ENCODE data around the gene GPR63.
"Not testable (repeated sequence)": the region's sequence is repeated elsewhere in the genome, so short reads cannot be mapped to it uniquely, and the experiment has no call there.

Gene GPR63, protein sequence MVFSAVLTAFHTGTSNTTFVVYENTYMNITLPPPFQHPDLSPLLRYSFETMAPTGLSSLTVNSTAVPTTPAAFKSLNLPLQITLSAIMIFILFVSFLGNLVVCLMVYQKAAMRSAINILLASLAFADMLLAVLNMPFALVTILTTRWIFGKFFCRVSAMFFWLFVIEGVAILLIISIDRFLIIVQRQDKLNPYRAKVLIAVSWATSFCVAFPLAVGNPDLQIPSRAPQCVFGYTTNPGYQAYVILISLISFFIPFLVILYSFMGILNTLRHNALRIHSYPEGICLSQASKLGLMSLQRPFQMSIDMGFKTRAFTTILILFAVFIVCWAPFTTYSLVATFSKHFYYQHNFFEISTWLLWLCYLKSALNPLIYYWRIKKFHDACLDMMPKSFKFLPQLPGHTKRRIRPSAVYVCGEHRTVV

DNA sequence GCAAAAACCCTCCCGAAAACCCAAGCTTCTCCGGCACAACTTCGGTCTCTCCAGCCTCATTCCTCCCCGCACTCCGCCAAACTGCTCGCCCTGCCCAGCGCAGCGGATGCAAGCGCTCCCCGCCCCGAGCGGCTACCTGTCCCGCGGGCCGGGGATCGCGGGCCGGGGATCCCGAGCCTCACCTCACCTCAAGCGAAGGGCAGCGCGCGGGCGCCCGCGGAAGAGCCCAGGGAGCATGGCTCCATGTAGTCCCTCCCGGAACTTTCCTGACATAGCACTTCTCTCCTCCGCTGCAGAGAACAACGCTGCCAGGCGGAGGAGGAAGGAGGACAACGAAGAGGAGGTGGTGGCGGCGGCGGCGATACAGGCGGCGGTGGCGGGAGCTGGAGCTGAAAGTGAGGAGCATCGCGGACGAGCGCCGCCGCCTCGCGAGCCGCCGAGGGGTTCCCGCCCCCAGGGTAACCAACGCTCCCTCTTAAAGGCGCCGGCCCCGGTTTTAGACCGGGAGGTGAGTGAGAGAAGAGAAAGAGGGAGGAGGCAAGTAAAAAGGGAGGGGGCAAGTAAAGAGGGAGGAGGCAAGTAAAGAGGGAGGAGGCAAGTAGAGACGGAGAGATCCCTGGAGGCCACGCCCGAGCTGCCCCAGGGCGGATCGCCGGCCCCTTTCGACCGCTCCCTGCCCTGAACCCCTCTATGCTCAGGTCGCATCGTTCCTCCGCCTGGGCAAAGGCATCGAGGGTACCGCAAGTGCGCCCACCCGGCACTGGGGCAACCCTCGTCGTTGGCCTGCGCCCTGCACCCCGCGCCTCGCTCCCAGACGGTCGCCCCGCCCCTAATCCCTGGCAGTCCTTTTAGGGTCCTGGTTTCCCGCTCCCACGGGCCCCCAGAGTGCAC lies at the start of gene GPR63:
Gene GPR63, minus strand, starts transcription at position 397 of the 891 bp plus-strand sequence. CDS start 37,746 bp downstream, outside the sequence.
- DNase-seq = peak; percentile 56

DNA sequence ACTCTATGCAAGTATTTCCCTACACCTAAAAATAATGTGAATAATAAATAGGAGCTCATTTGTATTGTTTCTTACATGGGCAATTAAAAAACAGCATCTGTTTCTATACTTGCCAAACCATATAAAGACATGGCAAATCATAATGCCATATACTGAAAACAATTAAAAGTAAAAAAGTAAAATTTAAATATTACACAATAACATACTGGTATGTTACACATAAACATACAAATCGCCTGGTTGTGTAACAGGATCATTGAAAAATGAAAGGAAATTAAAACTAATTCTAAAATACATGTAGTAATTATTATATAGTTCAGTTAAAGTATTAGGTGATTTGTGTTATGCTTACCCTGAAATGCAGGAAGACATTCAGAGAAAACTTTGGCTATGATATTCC lies 49.2 kb upstream of the GPR63 start:
- DNase-seq = no peak

DNA sequence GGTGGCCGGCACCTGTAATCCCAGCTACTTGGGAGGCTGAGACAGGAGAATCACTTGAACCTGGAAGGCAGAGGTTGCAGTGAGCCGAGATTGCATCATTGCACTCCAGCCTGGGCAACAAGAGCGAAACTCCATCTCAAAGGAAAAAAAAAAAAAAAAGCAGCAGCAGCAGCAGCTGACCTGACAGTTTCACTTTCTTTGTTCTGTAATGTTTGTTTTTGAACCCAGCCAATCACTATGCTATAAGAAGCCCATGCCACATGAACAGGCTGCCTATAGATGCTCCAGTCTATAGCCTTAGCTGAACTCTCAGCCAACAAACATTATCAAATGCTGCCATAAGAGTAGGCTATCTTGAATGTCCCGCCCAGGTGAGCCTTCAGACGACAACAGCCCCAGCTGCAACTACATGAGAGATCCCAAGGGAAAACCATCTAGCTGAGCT lies 47.9 kb upstream of the GPR63 start:
- DNase-seq = not testable (repeated sequence)

DNA sequence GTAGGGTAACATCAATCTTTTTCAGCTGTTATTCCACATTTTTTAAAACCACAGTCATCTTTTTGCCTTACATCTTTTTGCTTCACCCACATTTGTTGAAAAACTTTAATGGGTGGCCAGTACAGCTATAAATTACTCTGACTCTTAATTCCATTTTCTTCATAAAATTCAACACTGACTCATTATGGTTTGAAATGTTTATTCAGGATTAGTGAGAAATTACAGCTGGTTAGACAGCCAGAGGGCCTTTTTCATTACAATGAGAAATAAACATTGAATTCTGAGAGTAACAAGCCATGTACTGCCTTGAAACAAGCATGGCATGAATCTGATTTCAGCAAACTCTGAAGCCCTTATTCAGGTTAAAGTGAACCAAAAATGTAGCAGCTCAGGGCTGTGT lies 40.9 kb upstream of the GPR63 start:
- DNase-seq = no peak

DNA sequence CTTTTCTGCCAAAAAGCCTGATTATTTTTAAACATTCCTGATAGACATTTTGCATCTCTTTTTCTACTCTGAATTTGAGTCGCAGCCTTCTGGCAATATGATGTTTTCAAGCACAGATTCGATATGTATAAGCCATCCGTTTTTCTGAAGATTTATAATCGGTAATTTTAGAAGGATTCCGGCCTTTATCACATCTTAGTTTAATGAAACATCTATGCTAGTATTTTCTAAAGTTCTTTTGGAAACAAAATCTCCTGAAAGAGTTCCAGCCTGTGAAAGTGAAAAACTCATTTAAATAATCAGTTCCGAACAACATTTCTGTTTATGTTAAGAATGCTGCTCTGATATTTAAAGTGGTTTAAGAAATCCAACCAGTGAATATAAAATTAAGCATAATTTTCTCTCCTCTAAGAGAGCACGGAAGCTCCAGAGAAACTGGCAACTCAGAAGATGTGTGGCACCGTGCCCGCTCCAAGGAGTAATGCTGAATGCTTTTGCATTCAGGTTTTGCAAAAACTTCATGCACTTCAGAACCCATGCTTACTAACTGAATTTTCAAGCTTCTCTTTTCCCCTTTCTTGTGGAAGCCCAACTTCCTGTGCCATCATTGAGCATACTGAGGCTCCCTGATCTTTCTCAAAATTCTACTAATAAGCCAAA lies 39.7 kb upstream of the GPR63 start:
- no peak for DNase-seq

DNA sequence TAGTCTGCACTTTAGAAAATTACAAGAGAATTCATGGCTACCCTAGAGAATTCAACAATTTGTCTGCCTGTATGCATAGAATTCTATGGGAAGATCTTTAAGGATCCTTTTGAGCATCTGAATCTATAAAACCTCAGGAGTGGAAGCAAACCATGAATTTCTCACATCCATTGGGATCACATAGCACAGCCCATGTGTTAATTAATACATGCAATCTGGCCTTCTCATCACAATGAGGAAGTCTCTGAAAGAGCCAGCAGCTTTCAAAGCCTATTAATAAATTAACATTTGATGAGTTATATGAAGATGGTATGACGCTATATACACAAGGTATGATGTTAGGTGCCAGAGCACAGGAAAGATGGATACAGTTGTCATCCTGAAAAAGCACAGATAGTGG lies 35.7 kb upstream of the GPR63 start:
- no peak for DNase-seq

DNA sequence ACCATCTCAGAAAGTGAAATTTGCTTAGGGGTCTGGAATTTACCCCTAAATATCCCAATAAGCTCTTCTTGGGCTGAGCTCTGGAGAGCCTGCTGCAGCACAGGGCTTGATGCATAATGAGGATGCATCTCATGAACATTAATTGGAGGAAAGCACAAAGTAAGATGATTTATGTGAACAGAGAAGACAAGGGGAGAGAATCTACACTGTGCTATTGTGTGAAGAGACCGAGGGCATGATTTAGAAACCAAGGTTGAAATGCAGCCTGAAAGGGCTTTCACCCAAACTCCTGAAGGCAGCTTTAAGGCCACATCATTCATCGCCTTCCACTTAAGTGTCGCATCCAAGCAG lies 27.8 kb upstream of the GPR63 start:
- DNase-seq = no peak

DNA sequence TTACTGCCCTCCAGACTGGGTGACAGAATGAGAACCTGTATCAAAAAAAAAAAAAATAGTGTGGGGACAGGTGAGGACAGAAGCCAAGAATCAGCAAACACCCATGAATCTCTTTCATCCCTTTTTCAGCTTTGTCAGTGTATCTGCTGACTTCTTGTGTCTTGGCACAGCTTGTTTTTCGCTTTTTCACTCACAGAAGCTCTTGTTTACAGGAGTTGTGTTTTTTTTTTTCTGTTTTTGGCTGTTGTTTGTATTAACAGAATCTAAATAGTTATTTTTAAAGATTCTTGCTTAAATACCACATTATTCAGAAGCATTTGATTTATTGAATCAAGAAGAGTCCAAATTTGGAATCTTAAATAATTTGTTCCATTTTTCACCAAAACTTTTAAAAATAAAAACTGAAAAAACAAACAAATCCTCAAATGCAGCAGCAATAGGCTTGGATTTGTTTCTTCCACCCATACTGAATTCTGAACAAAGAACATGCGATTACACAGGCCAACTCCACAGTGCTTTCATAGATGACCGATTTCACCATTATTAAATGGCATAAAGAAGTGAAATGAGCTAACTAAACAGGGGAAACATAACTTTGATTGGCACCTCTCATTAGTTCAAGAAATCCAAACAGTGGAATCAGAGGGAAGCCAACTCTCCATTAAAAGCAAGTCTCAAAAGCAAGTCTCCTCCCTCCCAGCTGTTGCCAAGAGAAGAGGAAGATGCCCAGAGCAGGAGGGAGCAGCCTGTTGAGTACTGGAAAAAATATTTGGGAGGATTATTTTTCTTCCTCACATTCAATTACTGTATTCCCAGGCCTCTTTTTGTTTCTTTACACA lies 27.2 kb upstream of the GPR63 start:
- no peak for DNase-seq

DNA sequence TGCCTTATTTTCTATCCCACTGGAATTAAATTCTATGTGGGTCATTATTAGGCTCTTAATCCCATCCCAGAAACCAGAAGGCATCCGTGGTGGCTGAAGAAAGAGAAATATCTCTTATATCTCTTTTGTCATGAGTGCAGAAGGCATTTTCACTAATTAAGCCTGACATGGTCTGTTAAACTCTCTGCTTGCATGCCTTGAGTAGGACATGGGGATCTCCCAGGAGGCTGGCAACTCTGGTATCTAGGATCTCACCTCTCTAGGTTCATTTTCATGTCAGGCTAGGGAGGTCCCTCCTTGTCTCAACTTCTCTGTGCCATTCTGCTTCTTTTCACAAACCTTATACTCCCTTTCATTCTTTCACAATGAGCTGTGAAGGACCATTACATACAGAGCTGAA lies 25.3 kb upstream of the GPR63 start:
- no peak for DNase-seq

DNA sequence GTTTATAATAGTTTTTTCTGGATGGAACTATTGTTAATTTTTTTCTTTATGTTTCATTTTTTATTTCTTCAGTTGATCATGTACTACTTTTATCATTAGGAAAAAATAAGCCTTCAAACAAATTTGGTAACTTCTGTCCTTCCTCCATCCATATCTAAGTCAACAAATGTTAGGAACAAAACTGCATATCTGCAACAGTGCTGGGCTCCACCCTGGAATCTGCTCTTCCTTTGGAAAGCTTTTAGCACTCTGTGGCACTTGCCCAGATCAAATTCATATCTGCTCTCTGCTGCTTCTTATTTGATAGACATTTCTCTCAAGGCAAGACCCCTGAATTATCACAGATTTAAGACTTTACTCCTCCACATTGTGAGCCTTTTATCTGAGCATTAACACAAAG lies 24.3 kb upstream of the GPR63 start:
- no peak for DNase-seq

DNA sequence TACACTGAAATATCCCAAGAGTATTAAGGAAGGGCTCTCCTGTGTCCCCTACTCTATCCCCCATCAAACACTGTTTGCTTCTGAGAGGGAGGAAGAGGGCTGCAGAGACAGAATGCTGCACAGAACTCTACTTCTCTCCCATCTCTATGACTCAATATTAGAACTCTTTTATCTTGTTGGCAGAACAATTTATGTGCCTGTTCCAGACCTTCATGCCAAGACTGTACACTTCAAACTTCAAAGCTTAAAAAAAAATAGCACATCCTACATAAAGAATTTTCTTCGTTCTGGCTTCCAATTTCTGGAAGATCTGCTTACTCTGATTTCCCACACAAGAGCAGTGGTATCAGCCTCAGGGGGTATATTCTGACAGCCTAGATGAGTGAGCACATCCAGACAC lies 19.6 kb upstream of the GPR63 start:
- DNase-seq = no peak

DNA sequence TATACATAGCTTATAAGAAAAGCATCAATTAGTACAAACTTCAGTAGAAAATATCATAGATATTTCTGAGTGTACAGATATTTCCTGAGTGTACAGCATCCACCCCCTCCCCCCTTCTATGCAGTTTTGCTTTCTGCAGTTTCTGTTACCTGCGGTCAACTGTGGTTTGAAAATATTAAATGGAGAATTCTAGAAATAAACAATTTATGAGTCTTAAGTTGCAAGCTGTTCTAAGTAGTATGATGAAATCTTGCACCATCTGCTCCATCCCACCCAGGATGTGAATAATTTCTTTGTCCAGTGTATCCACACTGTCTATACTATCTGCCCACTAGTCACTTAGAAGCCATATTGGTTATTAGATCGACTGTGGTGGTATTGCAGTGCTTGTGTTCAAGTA lies 15.8 kb upstream of the GPR63 start:
- no peak for DNase-seq

DNA sequence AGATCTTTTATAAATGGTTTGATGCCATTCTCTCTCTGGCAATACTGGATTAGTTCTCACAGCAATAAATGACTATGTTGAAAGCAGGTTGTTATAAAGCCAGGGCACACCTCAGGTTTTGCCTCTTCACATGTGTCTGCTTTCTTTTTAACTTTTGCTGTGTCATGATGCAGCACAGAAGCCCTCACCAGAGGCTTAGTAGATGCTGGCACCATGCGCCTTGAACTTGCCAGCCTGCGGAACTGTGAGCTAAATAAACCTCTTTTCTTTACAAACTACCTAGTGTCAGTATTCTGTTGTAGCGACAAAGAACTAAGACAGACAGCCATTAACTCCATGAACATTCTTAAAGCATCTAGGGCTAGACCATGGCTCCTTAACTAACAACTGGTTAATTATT lies 15.3 kb upstream of the GPR63 start:
- DNase-seq = no peak

DNA sequence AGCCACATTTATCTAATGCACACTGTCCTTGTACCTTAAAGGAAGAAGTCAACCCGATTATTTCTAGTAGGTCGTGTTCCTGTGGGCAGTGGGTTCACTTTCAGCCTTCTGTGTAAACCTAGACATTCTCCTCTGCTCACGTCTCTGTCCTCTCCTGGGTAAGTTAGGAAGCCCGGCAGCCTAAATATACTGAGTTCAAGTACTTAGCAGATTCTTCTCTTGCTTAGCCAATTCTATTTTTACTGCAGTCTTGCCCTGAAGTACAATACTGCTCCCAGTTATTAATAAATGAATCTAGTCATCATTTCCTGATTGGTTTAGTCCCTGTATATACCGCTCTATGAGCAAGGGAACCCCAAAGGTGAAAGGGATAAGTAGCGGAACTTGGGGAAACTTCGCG lies 14.6 kb upstream of the GPR63 start:
- DNase-seq = no peak

DNA sequence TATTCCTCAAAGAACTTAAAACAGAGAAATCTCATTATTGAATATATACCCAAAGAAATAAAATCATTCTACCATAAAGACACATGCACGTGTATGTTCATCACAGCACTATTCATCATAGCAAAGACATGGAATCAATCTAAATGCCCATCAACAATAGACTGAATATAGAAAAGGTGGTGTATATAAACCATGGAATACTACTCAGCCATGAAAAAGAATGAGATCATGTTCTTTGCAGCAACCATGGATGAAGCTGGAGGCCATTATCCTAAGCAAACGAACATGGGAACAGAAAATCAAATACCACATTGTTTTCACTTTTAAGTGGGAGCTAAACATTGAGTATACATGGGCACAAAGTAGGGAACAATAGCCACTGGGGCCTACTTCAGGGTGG lies 12.3 kb upstream of the GPR63 start:
- no peak for DNase-seq

DNA sequence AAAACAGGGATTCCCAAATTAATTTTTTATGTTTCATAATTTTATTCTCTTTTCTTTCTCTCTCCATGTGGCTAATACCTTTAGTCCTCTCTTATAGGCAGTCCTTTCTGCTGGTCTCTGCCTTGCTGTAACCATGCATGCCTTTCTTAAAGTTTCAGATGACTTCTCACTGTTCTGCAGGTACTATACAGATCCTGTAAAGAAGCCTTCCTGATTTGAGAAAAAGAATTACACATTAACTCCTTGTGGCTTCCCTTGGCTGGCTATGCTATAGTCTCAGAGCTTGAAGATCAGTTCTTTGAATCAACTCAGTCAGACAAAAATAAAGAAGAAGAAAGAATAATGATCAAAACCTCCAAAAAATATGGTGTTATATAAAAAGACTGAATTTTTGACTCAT lies 7.3 kb upstream of the GPR63 start:
- no peak for DNase-seq

DNA sequence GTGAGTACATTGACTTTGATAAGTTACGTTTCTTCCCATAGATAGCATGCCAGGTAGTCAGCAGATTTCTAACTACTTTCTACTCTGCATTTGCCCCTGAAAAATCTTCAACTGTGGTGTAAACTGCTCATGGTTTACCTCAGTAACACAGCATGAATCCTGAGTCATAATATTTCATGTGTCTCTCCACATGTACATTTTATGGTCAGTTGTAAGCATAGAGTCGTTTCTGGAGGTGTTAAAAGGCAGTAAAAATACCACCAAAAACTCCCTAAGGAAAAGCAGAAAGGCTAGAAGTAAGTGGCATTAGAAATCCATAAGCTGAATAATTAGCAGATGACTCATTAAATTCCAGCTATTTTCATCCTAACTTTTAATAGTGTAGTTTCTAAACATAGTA lies 4.1 kb upstream of the GPR63 start:
- DNase-seq = no peak

DNA sequence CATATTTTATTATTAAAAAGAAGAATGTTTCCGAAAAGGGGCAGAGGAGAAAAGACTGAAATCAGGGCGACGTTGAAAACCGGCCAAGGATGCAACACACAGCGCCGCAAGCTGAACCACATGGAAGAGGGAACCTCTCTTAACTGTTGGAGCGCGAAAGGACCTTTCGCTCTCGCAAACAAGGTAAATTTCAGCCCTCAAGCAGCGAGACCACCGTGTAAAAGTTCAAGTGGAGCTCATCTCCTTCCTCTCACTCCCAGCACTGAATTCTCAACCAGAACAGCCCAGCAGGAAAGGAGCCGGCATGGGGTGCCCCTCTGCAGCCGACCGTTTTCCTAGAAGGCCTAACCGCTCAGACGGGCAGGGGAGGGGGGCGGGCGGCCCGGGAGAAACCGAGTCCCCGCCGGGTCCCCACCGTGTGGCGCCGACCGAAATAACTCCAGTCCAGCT lies 621 bp downstream of the GPR63 start:
- no peak for DNase-seq

DNA sequence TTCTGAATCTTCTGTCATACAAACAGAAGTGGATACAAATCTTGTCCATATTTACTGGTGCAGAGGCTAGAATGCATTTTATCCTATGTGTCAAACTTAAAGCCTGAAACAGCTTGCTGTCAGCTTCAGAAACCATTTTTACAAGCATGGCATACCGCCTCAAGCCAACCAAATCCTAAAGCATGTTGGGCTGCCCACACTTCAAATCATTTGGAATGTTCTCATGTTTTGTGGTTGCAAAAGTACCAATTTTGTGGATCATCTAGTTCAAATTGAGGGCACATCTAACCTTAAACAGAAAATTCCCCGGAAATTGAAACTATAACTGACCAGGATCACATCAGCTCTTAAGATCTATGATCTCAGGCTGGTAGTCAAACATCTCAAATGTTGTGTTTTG lies 3.2 kb downstream of the GPR63 start:
- no peak for DNase-seq

DNA sequence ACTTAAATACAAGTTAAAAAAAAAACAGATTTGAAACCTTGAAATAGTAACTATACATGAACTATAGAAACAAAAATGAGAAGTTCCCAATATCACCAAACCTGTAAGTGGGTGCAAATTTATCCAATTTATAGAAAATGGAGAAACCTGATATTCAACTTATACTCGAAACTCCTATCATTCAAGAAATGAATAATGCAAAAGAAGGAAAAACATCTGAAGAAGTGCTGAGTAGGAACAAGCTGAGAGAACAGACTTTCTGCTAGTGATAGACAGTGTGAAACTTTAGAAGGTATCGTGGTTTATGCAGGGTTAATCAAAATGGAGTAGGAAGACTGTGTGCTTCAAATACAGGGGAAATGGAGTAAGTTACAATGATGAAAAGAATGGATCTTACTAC lies 4.5 kb downstream of the GPR63 start:
- DNase-seq = no peak

DNA sequence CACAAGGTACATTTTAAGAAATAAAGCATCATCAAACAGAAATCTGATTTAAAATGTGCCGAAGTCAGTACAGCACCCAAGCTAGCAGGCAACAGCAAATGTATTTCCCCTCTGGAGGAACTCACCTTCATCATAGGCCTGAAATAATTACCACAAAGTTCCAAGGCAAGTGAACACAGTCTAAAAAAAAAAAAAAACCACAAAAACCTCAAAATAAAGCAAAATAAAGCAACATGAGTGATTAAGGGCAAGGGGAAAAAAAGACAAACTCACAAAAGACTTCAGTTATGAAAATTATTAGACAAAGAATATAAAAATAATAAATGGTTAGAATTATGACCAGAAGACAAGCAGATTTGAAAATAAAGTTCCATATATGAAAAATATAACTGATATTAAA lies 10.4 kb downstream of the GPR63 start:
- DNase-seq = no peak

DNA sequence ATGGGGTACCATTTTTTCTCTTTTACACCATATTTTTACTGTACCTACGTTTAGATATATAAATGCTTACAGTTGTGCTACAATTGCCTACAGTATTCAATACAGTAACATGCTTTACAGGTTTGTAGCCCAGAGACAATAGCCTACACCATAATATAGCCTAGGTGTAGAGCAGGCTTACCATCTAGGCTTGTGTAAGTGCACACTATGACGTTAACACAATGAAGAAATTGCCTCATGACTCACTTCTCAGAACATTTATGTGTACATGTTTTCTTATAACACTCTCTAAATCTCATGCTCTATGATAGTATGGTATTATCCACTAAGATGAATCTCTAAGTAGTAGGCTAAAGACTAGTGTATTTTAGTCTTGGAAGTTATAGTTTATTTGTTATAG lies 13.5 kb downstream of the GPR63 start:
- DNase-seq = no peak

DNA sequence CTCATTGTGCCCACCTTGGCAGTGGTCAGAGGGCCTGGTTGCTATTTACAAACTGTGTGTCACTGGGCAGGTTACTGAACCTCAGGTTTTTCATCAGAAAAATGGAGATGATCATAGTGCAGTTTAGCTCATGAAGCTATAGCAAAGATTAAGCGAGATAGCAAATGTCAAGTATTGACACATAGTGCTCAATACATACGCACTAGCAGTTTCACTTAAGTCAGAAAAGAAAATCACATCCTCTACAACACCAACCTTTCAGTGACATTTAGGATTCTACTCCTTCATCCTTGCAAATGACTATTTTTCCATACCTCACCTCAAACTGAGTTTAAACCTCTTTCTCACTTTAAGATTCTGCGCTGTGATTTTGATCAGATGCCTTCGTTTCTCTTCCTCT lies 16.2 kb downstream of the GPR63 start:
- no peak for DNase-seq

Measured in activated effector memory CD4-positive, alpha-beta T cell treated with Interleukin-2 at 50 U/mL for 16 hours (primary cell).